OCI-LY1 (cell line): ENCODE results near the gene IL11.

Experiments
- H2AFZ ChIP-seq: fragments of 200-600 bp; sonication (generic), shearing (Covaris generic); 2 replicates; pipeline ENCODE4 v1.6.0; 2014; ENCODE audit warnings: antibody characterized with exemption, mild to moderate bottlenecking, low read length
- H3F3A ChIP-seq: fragments of 200-600 bp; sonication (generic), shearing (Covaris generic); 2 replicates; pipeline ENCODE4 v1.6.0; 2014; ENCODE audit warnings: mild to moderate bottlenecking, antibody characterized with exemption, low read length, moderate library complexity; ENCODE audit not compliant: insufficient read depth
- H3K27ac ChIP-seq: fragments of 200-600 bp; sonication (generic); 2 replicates; pipeline ENCODE4 v1.5.1; 2014; ENCODE audit warnings: low read length, mixed run types, mild to moderate bottlenecking, low read depth; ENCODE audit not compliant: poor library complexity, severe bottlenecking
- H3K27me3 ChIP-seq: fragments of 200-600 bp; sonication (generic); 2 replicates; pipeline ENCODE4 v1.6.0; 2014; ENCODE audit warnings: antibody characterized with exemption, mild to moderate bottlenecking, low read length, moderate library complexity; ENCODE audit not compliant: insufficient read depth
- H3K36me3 ChIP-seq: fragments of 200-600 bp; sonication (generic); 2 replicates; pipeline ENCODE4 v1.6.1; 2014; ENCODE audit warnings: mild to moderate bottlenecking, antibody characterized with exemption, low read length, moderate library complexity, mixed read lengths; ENCODE audit not compliant: insufficient read depth
- H3K4me1 ChIP-seq: fragments of 200-600 bp; sonication (generic); 2 replicates; pipeline ENCODE4 v1.5.1; 2014; ENCODE audit warnings: mild to moderate bottlenecking, low read length, moderate library complexity; ENCODE audit not compliant: insufficient read depth, severe bottlenecking
- H3K4me2 ChIP-seq: fragments of 200-600 bp; sonication (generic), shearing (Covaris generic); 2 replicates; pipeline ENCODE4 v1.6.1; 2014; ENCODE audit warnings: low read length
- H3K4me3 ChIP-seq: fragments of 200-600 bp; sonication (generic); 2 replicates; pipeline ENCODE4 v1.5.1; 2014; ENCODE audit warnings: low read length, low read depth, mild to moderate bottlenecking, mixed read lengths; ENCODE audit not compliant: poor library complexity, severe bottlenecking
- H3K79me2 ChIP-seq: fragments of 200-600 bp; shearing (Covaris generic); 2 replicates; pipeline ENCODE4 v1.6.1; 2016; ENCODE audit warnings: mixed run types, low read length, mixed read lengths; ENCODE audit not compliant: insufficient read depth
- H3K9ac ChIP-seq: fragments of 200-600 bp; sonication (generic), shearing (Covaris generic); 2 replicates; pipeline ENCODE4 v1.6.1; 2014; ENCODE audit warnings: mild to moderate bottlenecking, low read length, mixed read lengths
- H3K9me2 ChIP-seq: fragments of 200-600 bp; sonication (generic), shearing (Covaris generic); 2 replicates; pipeline ENCODE4 v1.6.1; 2014; ENCODE audit warnings: low read depth, mild to moderate bottlenecking, low read length, mixed read lengths
- H3K9me3 ChIP-seq: fragments of 200-600 bp; shearing (Covaris generic); 2 replicates; pipeline ENCODE4 v1.6.1; 2014; ENCODE audit warnings: low read length, mixed read lengths
- H4K20me1 ChIP-seq: fragments of 200-600 bp; sonication (generic), shearing (Covaris generic); 2 replicates; pipeline ENCODE4 v1.6.0; 2016; ENCODE audit warnings: mild to moderate bottlenecking, low read length; ENCODE audit not compliant: insufficient read depth
- CTCF ChIP-seq: fragments of 200-600 bp; sonication (generic), shearing (Covaris generic); IDR thresholded peaks from 2 replicates; pipeline ENCODE4 v1.5.1; 2017; ENCODE audit warnings: mild to moderate bottlenecking, antibody characterized with exemption, low read length, moderate library complexity, mixed read lengths
- EZH2 ChIP-seq: fragments of 200-600 bp; sonication (generic), shearing (Covaris generic); IDR thresholded peaks from 2 replicates; pipeline ENCODE4 v1.8.0; 2017; ENCODE audit warnings: borderline replicate concordance, mixed run types, mild to moderate bottlenecking, antibody characterized with exemption, low read length, moderate library complexity, mixed read lengths

The IL11 gene

GRCh38 chr19:55355213-55355821 is 14.9 kb downstream of the IL11 start:
- Histone ChIP-seq H2AFZ (no peak overlapping the region), H3K9ac (no peak overlapping the region), H3K27ac (no peak overlapping the region), H3K4me1 (peaks cover 7% of the 10 kb centered on the region), H3F3A (no peaks in the 10 kb centered on the region), H4K20me1 (no peaks in the 10 kb centered on the region), H3K9me2 (no peaks in the 10 kb centered on the region), H3K36me3 (no peaks in the 10 kb centered on the region), H3K4me3 (no peak overlapping the region), H3K79me2 (no peaks in the 10 kb centered on the region), H3K9me3 (no peaks in the 10 kb centered on the region), H3K4me2 (no peak overlapping the region), H3K27me3 (peaks cover 7% of the 10 kb centered on the region)
- TF ChIP-seq EZH2: no peak
- TF ChIP-seq CTCF: no peak

GRCh38 chr19:55354698-55355212 is 15.5 kb downstream of the IL11 start, which contains the start of gene COX6B2:
TSS of gene COX6B2 (minus strand) at chr19:55354719. CDS start at chr19:55354521, 198 bp downstream.
- peak within 1 kb of the TSS; percentile 55 for H3K4me3 ChIP-seq
- TF ChIP-seq EZH2 (no peak), CTCF (no peak)
- 0 out of 2 replicates have a peak within 1 kb of the TSS, but pooled peaks have one; percentile 3 for H3K9ac ChIP-seq
- no peaks in the 10 kb centered on the region for H3K36me3 ChIP-seq
- peaks cover 7% of the 10 kb centered on the region for H3K27me3 ChIP-seq
- H3F3A ChIP-seq: no peaks in the 10 kb centered on the region
- no peaks in the 10 kb centered on the region for H3K9me3 ChIP-seq
- no peaks in the 10 kb centered on the region for H3K79me2 ChIP-seq
- no peaks in the 10 kb centered on the region for H3K9me2 ChIP-seq
- peaks cover 7% of the 10 kb centered on the region for H3K4me1 ChIP-seq
- no peak within 1 kb of the TSS for H2AFZ ChIP-seq
- H3K27ac ChIP-seq: no peak within 1 kb of the TSS
- H3K4me2 ChIP-seq: peak within 1 kb of the TSS; percentile 67
- H4K20me1 ChIP-seq: no peaks in the 10 kb centered on the region

- Histone ChIP-seq H3F3A (no peaks in the 10 kb centered on the region), H3K79me2 (no peaks in the 10 kb centered on the region), H3K36me3 (no peaks in the 10 kb centered on the region), H3K9ac (0 out of 2 replicates have a peak overlapping the region, but pooled peaks have one; percentile 3), H3K27me3 (peaks cover 7% of the 10 kb centered on the region), H3K4me2 (peak overlapping the region; percentile 67), H3K9me2 (no peaks in the 10 kb centered on the region), H3K4me3 (peak overlapping the region; percentile 55), H3K27ac (no peak overlapping the region), H2AFZ (no peak overlapping the region), H3K9me3 (no peaks in the 10 kb centered on the region), H4K20me1 (no peaks in the 10 kb centered on the region), H3K4me1 (peaks cover 7% of the 10 kb centered on the region)
- no peak for TF ChIP-seq CTCF
- no peak for TF ChIP-seq EZH2
Observed at GRCh38 chr19:55353803-55354697, 16.2 kb downstream of the IL11 start.
